Sigmoid colon (tissue), 4 donors: ENCODE data around the gene PXN.

Source experiments
- CTCF ChIP-seq, 4 experiments: fragments of 450-650 bp in 3 of 4; fragments of 200-600 bp in 1 of 4; IDR thresholded peaks; one replicate each; pipeline ENCODE4 v1.5.1; 2016 to 2019; ENCODE audit warnings: antibody characterized with exemption in 4 of 4, mild to moderate bottlenecking in 3 of 4, moderate library complexity in 2 of 4
- EP300 ChIP-seq, 4 donors: sonication (generic); formaldehyde crosslinking; IDR thresholded peaks; one replicate each; pipeline ENCODE4 v1.6.1; 2017; ENCODE audit warnings: antibody characterized with exemption in 4 of 4
- POLR2A ChIP-seq, 2 donors: fragments of 450-650 bp; IDR thresholded peaks; one replicate each; pipeline ENCODE4 v1.6.1; 2016; ENCODE audit warnings: antibody characterized with exemption in 2 of 2, mild to moderate bottlenecking in 2 of 2, moderate library complexity in 2 of 2
- POLR2AphosphoS5 ChIP-seq, 4 donors: sonication (generic); formaldehyde crosslinking; IDR thresholded peaks; one replicate each; pipeline ENCODE4 v1.6.1; 2017; ENCODE audit warnings: antibody characterized with exemption in 4 of 4

DNA sequence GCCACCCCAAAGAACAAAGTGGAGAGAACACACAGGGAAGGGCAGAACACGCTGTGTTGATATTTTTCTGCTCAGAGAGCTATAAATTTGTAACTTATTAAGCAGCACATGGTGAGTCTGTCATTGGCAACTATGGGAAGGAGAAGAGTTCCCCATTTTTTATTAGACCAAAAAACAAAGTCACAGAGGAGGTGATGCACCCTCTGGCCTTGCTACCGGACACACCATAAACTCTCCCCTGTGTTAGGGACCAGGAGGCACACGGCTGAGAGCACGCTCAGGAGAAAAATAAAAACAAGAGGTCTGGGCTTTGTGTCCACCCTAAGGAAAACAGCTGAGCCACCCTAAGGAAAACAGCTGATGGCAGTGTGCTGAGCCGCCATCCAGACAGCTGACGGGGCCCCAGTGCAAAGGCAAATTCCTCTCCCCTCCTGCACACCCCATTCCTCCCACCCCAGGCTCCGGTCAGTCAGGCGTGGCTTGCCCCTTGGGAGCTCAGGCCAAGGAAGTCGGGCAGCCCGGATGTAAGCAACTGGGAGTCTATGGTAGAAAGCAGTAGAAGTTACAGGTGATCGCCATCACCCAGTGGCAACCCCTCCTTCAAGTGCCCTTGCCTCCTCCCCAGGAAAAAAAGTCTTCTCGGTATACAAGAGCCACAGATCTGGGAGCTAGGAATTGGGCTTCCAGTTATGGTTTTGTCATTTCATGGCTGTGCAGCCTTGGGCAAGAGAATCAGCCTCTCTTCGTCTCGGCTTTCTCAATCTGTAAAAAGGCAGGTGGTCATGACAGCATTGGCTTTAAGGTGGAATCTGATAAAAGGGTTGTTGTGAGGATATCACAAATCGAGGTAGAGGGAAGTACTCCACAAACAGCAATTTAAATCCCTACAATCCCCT, 2.4 kb downstream of the PXN start:
- TF ChIP-seq CTCF (IDR thresholded peaks at IDR 0.05) = no peak
- TF ChIP-seq POLR2AphosphoS5 (IDR thresholded peaks at IDR 0.05) = peak in 3 of 4 donors; percentile 1 to 21 (median 16)
- TF ChIP-seq EP300 (IDR thresholded peaks at IDR 0.05) = no peak
- TF ChIP-seq POLR2A (IDR thresholded peaks at IDR 0.05) = no peak
